Hematopoietic multipotent progenitor cell treated with erythropoietin and hydrocortisone succinate and interleukin-3 and kit ligand, for 17 days (in vitro differentiated cells): ENCODE data around the gene FLOT2.
"Not testable (repeated sequence)": the region's sequence is repeated elsewhere in the genome, so short reads cannot be mapped to it uniquely, and the experiment has no call there.

Experiments used
- DNase-seq: peaks from one replicate; pipeline ENCODE4 v3.0.0-alpha.2; 2015; ENCODE audit warnings: low spot score

FLOT2 gene

DNA sequence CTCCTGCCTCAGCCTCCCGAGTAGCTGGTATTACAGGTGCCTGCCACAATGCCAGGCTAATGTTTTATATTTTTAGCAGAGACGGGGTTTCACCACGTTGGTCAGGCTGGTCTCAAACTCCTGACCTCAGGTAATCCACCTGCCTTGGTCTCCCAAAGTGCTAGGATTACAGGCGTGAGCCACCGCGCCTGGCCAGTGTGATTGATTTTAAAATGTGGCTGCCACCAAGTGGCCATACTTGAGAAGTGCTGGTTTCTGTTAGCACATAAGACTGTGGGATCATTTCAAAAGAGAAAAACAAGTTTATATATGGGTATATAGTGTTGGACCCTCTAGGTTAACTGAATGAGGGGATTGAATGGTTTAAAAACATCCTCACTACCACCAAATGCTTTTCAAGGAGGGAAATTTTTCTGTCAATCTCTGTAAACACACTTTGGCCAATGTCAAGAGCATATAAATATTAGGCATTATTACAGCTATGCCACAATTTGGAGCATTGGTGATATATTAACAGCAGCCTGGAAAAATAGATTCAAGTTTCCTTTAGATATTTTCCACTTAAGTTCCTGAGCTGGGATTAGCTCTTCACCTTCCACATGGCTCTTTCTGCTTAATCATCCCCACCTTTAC lies 18.9 kb upstream of the FLOT2 start:
- DNase-seq: peak; percentile 79

- no peak for DNase-seq
These were observed 15.4 kb upstream of the FLOT2 start for GRCh38 chr17:28912938-28913333.

DNA sequence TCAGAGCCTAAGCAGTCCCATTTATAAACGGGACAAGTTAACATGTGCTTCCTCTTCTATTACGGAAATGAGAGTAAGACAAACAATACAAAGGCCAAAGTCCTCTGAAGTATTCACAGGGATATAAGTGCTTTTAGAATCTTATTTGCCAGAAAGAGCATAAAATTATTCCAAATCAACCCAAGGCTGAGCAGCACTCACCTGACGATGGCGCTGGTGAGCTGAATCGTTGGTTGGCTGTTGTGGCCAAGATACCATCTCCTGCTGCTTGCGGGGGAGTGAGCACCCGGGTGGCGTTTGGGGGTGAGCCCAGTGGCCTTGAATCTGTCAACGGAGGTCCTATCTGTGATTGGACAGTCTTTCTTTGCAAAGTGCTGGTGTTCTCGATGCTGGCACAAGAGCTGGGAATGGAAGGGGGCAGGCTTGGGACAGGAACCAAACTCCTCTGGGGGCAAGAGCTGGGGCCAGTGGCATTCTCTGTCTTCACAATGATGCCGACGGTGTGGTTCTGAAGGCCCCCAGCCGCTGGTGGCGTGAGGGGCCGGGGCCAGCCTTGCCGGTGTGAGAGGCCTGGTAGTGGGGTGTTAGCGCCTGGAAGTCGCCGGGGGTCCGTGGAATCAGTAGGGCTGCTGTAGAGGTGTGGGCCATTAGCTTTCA lies 14.9 kb upstream of the FLOT2 start:
- peak; percentile 49 for DNase-seq

GRCh38 chr17:28911411-28912045 lies 14.0 kb upstream of the FLOT2 start:
- no peak for DNase-seq

DNA sequence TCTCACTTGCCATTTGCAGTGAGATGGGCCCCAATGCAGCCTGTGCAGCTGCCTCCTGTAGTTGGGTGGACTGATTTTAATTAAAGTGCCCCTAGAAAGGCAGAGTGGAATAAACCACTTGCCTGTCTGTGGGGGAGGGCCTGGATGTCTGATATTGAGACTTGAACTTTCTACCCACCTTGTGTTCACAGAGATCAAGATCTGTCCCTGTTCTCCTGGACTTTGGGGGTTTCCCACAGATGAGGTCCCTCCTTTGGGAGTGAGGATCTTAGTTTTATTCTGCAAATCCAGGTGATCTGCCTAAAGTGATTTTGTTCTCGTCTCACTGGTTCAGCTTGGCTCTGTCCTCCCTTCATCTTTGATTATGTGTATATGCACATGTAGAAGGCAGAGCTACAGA lies 13.0 kb upstream of the FLOT2 start:
- no peak for DNase-seq

DNA sequence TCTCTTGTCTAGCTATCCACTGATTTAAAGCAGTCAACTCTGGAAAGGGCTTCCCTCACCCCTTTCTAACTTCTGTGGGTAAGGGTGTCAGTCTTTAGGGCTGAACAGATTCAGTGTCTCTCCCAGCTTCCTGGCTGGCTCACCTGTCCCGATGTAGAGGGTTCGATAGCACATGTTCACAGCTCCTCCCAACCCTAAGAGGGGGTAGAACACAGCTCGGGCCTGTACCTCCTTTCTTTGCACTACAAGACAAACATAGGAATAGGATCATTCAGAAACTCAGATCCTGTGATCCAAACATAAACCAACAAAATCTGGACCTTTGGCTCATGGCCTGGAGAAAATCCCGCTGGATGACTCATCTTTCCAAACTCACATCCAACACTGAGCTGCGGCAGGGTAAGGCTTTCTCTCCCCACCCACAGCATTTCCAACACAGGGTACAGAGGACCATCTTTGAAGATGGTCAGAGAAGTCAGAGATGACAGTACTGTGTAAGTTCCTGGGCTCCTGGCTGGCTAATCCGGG lies 11.2 kb upstream of the FLOT2 start:
- DNase-seq: no peak

- DNase-seq: peak; percentile 38
These were observed 10.4 kb upstream of the FLOT2 start for GRCh38 chr17:28907709-28908475.

DNA sequence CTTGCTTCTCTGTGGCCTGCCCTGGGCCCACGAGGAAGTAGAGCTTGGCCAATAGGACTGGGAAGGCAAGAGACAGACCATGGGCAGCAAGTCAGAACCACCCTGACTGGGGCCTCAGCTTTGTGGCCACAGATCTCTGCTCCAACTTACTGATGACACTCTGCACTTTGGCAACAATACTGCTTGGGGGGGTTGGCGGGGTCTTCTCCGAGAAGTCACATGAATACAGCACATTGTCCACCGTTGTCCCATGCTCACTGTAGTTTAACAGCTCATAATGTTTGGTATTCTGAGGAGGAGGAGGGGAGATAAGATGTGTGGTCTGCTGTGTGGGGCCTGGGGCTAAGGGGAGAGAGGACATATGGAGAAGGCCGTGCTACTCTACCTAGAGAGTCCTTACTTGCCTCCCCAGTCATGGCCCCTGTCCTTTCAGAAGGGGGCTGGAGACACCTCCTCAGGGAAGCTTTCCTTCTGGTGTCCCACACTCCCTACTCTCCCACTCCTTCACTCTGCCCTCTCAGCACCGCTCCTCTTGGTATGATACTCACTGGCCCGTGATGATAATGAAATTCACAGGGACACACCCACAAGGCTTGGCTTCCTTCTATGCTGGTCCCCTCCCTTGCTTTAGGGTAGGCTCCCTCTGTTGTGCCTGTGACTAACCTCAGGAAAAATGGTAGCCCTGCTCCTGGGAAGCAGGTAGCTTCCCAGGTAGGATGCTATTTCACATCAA lies 9.3 kb upstream of the FLOT2 start:
- peak; percentile 82 for DNase-seq

GRCh38 chr17:28906276-28906675 lies 8.7 kb upstream of the FLOT2 start:
- DNase-seq: no peak

DNA sequence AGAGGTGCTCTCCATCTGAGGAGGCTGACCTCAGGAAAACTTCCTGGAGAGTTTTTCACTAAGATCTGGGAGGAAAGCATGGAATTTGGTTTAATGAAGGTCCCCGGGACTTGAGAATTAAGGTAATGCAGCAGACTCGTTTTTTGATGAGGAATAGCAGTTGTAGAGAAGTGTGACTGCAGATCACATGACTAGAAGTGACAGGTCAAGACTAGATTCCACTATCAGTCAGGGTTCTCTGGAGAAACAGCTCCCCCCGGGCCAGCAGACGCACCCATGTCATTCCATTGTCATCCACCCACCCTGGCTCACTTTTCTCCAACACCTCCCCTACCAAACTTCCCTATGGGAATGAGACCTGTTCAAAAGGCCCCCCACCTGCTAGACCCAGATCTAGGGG lies 7.3 kb upstream of the FLOT2 start:
- peak; percentile 64 for DNase-seq

DNA sequence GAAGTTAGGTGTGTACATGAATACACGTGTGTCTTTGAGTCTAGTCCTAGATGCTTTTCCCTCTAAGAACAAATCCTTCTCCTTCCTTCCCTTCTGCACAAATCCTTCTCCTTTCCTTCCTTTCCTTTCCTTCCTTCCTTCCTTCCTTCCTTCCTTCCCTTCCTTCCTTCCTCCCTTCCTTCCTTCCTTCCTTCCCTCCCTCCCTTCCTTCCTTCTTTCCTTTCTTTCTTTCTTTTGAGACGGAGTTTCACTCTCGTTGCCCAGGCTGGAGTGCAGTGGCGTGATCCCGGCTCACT lies 6.0 kb upstream of the FLOT2 start:
- DNase-seq: not testable (repeated sequence)

GRCh38 chr17:28902819-28903545 lies 5.4 kb upstream of the FLOT2 start, which contains the start of gene DHRS13:
TSS of gene DHRS13 (minus strand) at chr17:28903079. CDS start at chr17:28902944, 135 bp downstream.
- peak; percentile 98 for DNase-seq

GRCh38 chr17:28901866-28902818 lies 4.6 kb upstream of the FLOT2 start:
- peak; percentile 53 for DNase-seq

DNA sequence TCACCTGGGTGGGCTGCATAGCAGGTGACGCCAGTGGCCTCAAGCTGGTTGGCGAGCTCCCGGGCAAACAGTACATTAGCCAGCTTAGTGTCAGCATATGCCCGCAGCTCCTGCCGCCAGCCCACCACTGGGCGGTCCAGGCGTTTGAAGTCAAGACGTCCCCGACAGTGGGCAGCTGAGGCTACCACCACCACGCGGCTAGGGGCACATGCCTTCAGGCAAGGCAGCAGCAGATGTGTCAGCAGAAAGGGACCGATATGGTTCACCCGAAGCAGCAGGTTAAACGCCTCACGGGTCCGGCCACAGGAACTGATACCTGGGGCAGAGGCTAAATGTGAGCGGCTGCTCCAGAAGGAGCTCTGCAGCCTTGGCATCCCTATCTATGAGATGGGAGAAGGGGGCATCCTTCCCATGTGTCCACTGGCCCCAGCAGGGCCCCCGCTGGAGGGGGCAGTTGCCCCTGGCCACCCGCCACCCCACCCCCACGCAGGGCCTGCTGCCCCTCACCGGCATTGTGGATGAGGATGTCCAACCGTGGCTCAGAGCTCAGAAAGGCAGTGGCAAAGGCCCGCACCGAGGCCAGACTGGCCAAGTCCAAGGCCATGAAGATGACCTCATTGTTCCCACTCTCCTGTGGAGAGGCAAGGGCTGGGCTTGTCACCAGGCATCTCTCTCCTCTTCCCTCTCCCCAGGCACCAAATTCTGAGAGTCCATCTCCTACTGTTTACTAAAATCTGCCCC lies 3.6 kb upstream of the FLOT2 start:
- DNase-seq: no peak

DNA sequence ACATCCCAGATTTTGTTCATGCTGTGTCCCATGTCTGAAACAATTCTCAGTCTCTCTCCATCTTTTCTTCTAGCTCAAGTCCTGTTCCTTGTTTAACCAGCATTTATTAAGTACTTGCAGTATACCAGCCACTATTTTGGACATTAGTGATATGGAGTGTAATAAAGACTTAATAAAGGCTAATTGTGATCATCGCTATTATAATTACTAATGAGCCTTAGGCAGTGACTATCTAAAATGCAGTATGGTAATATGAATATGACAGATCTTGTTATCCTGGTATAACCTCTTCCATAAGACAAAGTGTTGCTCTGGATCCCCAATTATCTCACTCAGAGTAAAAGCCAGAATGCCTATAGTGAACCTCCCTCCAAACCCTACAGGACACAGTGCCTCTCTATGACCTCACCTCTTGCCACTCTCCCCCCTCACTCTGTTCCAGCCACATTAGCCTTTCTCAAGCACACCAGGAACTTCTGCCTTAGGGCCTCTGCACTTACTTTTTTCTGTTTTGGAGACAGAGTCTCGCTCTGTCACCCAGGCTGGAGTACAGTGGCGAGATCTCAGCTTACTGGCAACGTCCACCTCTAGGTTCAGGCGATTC lies 1.8 kb upstream of the FLOT2 start:
- DNase-seq: peak; percentile 39

GRCh38 chr17:28898527-28898955 lies 1.0 kb upstream of the FLOT2 start:
- no peak for DNase-seq

DNA sequence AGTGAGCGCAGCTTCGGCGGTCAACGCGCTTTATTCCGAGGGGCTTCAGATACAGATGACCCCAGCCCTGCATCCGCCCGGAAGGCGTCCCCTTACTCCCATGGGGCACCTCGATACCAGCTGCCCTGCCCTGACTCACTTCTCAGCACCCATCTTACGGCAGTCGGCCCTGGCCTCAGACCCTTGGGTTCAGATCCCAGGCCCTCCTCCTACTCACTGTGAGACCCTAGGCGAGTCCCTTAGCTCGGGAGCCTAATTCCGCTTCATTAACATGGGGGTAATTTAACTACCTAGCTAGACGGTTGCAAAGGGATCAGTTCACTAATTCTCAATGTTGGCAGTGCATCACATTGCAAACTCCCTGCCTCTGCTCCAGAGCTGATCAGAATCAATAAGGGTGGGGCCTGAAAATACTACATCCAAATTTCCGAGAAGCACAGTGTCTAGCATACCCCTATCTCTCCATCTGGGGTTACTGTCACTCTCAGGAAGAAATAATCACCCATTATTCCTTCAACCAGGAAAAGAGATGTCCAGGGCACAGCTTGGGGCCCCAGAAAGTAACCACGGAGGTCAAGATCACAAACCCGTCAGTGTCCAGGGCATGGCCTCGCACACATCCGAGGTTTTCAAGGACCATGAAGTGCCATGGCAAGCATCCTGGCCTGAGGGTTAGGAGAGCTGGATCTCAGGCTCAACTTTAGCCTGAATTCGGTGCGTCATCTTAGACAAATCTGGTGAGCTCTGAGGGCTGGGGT lies 415 bp upstream of the FLOT2 start:
- DNase-seq: peak; percentile 50

- DNase-seq: no peak
These were observed 1.0 kb downstream of the FLOT2 start for GRCh38 chr17:28896491-28896883.
